ENCODE results near the gene SLC38A5. TPM values are rescaled to one million over a fixed set of nuclear protein-coding genes. Genes with fewer than 3 reads are reported as not detected.
A peak's percentile ranks its signal among the peaks of the same experiment; 100 is the strongest.

SLC38A5 gene
- total RNA-seq, 1 donor from 2014 or later, result 15.9 TPM

DNA sequence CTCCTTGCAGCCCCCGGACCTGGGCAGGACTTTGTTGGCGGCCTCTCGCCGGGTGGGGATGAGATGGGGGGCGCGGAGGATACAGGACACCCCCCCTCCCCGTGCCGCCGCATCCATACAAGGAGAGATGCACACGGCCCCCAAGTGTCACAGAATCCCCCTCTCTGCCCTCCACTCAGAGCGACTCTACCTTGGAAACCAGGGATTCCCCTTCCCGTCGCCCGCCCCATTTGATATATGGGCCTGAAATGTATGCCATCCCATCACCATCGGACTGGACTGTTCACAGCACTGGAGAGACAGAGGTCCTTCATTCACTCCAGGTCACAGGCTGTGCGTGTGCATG lies 39.2 kb upstream of the SLC38A5 start:
- intact Hi-C loops (cut with DNase I), result no loop called here
- peaks cover 5% of the 10 kb centered on the region for H3K36me3 ChIP-seq
- ATAC-seq (peak; percentile 3 to 7), DNase-seq (no peak)
- no peaks in the 10 kb centered on the region for H3K4me1 ChIP-seq
- no peaks in the 10 kb centered on the region for H3K9me3 ChIP-seq
- TF ChIP-seq, protein P1, sequence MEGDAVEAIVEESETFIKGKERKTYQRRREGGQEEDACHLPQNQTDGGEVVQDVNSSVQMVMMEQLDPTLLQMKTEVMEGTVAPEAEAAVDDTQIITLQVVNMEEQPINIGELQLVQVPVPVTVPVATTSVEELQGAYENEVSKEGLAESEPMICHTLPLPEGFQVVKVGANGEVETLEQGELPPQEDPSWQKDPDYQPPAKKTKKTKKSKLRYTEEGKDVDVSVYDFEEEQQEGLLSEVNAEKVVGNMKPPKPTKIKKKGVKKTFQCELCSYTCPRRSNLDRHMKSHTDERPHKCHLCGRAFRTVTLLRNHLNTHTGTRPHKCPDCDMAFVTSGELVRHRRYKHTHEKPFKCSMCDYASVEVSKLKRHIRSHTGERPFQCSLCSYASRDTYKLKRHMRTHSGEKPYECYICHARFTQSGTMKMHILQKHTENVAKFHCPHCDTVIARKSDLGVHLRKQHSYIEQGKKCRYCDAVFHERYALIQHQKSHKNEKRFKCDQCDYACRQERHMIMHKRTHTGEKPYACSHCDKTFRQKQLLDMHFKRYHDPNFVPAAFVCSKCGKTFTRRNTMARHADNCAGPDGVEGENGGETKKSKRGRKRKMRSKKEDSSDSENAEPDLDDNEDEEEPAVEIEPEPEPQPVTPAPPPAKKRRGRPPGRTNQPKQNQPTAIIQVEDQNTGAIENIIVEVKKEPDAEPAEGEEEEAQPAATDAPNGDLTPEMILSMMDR (IDR thresholded peaks at IDR 0.05), result no peak
- H3K27ac ChIP-seq, result peak overlapping the region; percentile 64
- peak overlapping the region; percentile 66 for H3K4me3 ChIP-seq
- H3K27me3 ChIP-seq (ENCODE audit: low read depth), result no peaks in the 10 kb centered on the region

DNA sequence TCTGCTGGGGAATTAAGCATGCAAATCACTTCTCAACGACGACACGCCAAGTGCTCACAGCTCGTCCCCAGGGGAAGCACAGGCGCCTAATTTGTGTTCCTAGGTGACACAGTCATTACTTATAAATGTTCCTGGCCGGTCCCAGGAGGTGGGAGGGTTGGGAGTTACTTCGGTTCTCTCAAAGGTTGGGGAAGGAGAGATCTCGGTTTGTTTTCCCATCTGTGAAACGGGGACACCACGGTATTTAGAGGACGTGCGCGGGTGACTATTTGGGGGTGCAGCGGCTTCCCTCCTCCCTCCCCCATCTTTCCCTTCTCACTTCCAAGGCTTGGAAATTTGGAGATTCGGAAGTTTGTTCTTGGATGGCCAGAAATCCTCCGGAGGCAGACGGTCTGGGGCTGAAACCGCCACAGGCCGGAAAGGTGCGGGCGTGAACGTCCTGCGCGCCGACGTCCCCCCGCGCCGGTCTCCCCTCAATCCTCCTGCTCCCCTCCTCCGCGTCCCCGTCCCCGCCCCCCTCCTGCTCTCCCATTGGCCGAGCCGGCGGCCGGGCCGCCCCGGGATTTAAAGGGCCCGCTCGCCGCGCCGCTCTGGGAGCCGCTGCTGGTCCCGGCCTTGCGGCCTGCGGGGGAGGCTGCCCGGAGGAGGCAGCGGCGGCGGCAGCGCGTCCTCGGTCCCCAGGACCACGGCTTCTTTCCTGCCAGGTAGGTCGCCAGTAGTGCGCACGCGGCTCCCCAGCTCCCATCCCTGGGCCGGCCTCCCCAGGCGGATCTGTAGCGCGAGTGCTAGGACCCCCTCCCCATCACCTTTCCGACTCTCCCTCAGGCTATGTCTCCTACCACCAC lies 38.6 kb upstream of the SLC38A5 start, which contains the start of gene PORCN:
Gene PORCN (plus strand): TSS at position 593 of the 845 bp plus-strand sequence. CDS start 829 bp downstream, outside the sequence.
- DNase-seq (peak; percentile 88), ATAC-seq (peak; percentile 97)
- peak within 1 kb of the TSS; percentile 64 for H3K27ac ChIP-seq
- no peaks in the 10 kb centered on the region for H3K27me3 ChIP-seq (ENCODE audit: low read depth)
- peak within 1 kb of the TSS; percentile 66 for H3K4me3 ChIP-seq
- intact Hi-C loops (cut with DNase I), result no loop called here
- H3K36me3 ChIP-seq, result peaks cover 5% of the 10 kb centered on the region
- TF ChIP-seq, protein P1 (IDR thresholded peaks at IDR 0.05), result no peak
- no peaks in the 10 kb centered on the region for H3K4me1 ChIP-seq
- no peaks in the 10 kb centered on the region for H3K9me3 ChIP-seq

DNA sequence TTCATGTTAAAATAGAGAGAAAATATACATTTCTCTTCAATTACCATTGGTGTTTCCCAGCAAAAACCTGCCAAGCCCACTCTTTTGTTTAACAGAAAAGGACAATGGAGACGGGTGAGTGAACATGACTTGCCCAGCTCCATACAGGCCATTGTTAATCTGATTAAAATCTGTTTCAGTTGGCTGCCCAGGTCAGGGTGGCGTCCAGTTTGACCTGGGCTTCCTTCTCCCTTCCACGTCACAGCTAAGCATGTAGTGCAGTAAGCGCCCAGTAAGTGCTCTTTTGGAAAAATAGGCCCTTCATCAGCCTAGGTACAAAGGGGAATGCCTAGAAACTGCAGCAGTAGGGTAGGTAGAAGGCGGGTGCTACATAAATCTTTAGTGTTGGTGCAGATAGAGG lies 37.2 kb upstream of the SLC38A5 start:
- Histone ChIP-seq H3K4me1 (no peaks in the 10 kb centered on the region), H3K9me3 (no peaks in the 10 kb centered on the region), H3K4me3 (no peak overlapping the region), H3K36me3 (peaks cover 1% of the 10 kb centered on the region), H3K27me3 (ENCODE audit: low read depth) (no peaks in the 10 kb centered on the region), H3K27ac (no peak overlapping the region)
- intact Hi-C loops (cut with DNase I), result no loop called here
- no peak for ATAC-seq
- DNase-seq, result no peak
- TF ChIP-seq, protein P1 (IDR thresholded peaks at IDR 0.05), result no peak

DNA sequence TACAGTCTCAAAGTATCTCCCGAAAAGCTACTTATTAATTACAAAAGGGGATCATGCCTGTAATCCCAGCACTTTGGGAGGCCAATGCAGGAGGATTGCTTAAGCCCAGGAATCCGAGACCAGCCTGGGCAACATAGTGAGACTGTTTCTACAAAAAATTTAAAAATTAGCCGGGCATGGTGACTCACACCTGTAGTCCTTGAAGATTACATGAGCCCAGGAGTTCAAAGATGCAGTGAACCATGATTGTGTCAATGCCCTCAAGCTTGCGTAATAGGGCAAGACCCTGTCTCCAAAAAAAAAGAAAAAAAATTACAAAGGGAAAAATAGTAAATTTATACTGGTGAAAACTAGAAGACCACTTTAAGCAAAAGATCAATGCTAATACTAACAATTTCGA lies 35.4 kb upstream of the SLC38A5 start:
- Histone ChIP-seq H3K4me3 (no peak overlapping the region), H3K9me3 (no peaks in the 10 kb centered on the region), H3K36me3 (no peaks in the 10 kb centered on the region), H3K27me3 (ENCODE audit: low read depth) (no peaks in the 10 kb centered on the region), H3K4me1 (no peaks in the 10 kb centered on the region), H3K27ac (no peak overlapping the region)
- TF ChIP-seq, protein P1 (IDR thresholded peaks at IDR 0.05), result no peak
- intact Hi-C loops (cut with DNase I), result no loop called here
- no peak for DNase-seq
- no peak for ATAC-seq

DNA sequence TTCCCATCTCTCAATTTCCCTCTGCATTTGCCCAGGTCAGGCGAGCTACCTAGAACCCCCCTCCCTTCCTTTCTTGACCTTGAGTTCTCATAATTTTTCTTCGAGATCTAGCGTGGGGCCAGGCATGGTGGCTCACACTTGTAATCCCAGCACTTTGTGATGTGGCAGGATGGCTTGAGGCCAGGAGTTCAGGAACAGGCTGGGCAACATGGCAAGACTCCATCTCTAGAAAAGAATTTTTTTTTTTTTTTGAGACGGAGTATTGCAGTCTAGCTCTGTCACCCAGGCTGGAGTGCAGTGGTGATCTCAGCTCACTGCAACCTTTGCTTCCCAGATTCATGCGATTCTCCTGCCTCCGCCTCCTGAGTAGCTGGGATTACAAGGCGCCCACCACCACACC lies 34.2 kb upstream of the SLC38A5 start:
- no peaks in the 10 kb centered on the region for H3K4me1 ChIP-seq
- H3K9me3 ChIP-seq, result no peaks in the 10 kb centered on the region
- TF ChIP-seq, protein P1 (IDR thresholded peaks at IDR 0.05), result no peak
- H3K36me3 ChIP-seq, result no peaks in the 10 kb centered on the region
- H3K27me3 ChIP-seq (ENCODE audit: low read depth), result no peaks in the 10 kb centered on the region
- DNase-seq, result no peak
- intact Hi-C loops (cut with DNase I), result no loop called here
- no peak overlapping the region for H3K4me3 ChIP-seq
- H3K27ac ChIP-seq, result no peak overlapping the region
- no peak for ATAC-seq
